Activated CD4-positive, alpha-beta memory T cell treated with anti-CD3 and anti-CD28 coated beads, Interleukin-2, amount 10 ng/mL, durations not matched to agents 7 days and 5 days (primary cell): ENCODE data around the gene TIAM1. TPM values are rescaled to one million over a fixed set of nuclear protein-coding genes. Genes with fewer than 3 reads are reported as not detected.

Experiments used
- CTCF ChIA-PET: fragments of 350-600 bp; sonication (Branson Sonifier 250); formaldehyde crosslinking; loops from one replicate; lab custom pipeline; 2021; ENCODE audit warnings: antibody characterized with exemption, inconsistent platforms; lab: Charles Lee
- POLR2A ChIA-PET: fragments of 350-600 bp; sonication (Branson Sonifier 250); formaldehyde crosslinking; loops from one replicate; lab custom pipeline; 2021; ENCODE audit warnings: antibody characterized with exemption; lab: Charles Lee
- DNase-seq: peaks from one replicate; pipeline ENCODE4 v3.0.0-alpha.2; 2020
- H3K27ac Mint-ChIP-seq: one replicate; pipeline ENCODE4 v1.8.0; 2021; ENCODE audit warnings: mild to moderate bottlenecking, mixed read lengths
- H3K27me3 Mint-ChIP-seq: one replicate; pipeline ENCODE4 v1.8.0; 2021; ENCODE audit warnings: mixed read lengths
- H3K36me3 Mint-ChIP-seq: one replicate; pipeline ENCODE4 v1.8.0; 2021; ENCODE audit warnings: low read depth, mixed read lengths
- H3K4me1 Mint-ChIP-seq: one replicate; pipeline ENCODE4 v1.8.0; 2021; ENCODE audit warnings: mixed read lengths
- H3K4me3 Mint-ChIP-seq: one replicate; pipeline ENCODE4 v1.8.0; 2021; ENCODE audit warnings: mild to moderate bottlenecking, mixed read lengths
- H3K9me3 Mint-ChIP-seq: one replicate; pipeline ENCODE4 v1.8.0; 2021; ENCODE audit warnings: mixed read lengths
- total RNA-seq, 2 experiments: library from RNA; stranded (reverse); gene quantifications; one replicate each; pipeline ENCODE4 v1.2.3, GENCODE V29; 2021

TIAM1 gene
- total RNA-seq, 2 experiments from 2014 or later: 57.6 to 60.6 TPM

DNA sequence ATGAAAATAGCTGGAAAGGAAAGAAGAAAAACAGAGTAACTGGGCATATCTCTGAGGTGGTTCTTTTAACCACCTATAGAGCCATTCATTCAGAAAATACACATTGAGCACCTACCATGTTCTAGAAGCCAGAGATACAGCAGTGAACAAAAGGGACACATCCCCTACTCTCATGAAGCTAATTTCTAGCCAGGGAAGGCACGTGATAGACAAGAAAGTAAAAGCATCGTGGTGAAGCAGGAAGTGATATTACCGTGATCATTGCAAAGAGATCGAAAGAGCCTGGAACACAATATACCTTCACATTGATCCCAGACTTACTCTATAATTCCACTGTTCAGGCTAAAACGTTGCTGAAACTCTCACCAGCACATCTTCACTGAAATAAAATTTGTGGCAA lies 76.0 kb downstream of the TIAM1 start:
- Mint-ChIP-seq H3K4me1 (peaks cover 30% of the 10 kb centered on the region), H3K36me3 (peaks cover 56% of the 10 kb centered on the region), H3K27ac (no peak overlapping the region), H3K27me3 (no peaks in the 10 kb centered on the region), H3K4me3 (no peak overlapping the region), H3K9me3 (no peaks in the 10 kb centered on the region)
- DNase-seq: no peak
- ChIA-PET POLR2A (no interaction called here), CTCF (interaction anchor here (1.0 kb wide), 1 partner anchor 16 kb away, joined by 3 read pairs; no protein-coding TSS in a partner anchor)

DNA sequence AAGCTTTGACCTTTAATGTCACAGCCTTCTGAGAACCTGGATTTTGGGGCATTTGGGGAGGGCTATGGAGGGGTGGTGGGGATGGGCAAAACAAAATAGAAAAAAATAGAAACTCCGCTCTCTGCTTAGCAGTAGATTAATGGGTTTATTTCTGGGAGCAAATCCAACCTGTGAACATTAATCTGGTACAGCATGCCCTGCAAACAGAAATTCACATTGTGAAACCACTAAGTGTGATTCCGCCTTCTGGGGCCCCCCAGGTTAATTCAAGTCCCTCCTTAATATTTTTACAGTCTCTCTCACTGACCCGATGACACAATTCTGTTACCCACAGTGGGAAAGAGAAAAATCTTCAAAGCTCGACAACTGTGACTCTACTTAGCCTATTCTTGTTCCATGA lies 76.4 kb downstream of the TIAM1 start:
- no peaks in the 10 kb centered on the region for H3K9me3 Mint-ChIP-seq
- peaks cover 55% of the 10 kb centered on the region for H3K36me3 Mint-ChIP-seq
- DNase-seq: no peak
- H3K27ac Mint-ChIP-seq: no peak overlapping the region
- ChIA-PET CTCF (no interaction called here), POLR2A (no interaction called here)
- H3K27me3 Mint-ChIP-seq: no peaks in the 10 kb centered on the region
- H3K4me1 Mint-ChIP-seq: peaks cover 27% of the 10 kb centered on the region
- H3K4me3 Mint-ChIP-seq: no peak overlapping the region

DNA sequence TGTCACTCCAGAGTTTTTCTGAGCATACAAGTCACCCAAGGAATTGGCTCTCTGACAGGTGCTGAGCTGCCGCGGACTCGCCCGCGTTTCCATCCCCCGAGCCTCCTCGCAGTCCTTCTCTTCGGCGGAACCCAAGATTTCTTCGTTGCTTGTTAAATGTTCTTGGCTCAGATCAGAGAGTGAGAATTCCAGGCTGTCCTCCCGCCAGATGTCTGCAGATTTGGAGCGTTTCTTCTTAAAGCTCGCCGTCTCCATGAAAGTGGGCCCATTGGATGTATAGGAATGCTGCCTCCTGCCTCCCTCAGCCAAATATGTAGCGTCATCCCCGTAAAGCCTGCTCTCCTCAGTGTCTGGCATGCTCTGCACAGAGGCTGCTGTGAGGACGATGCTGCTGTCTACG lies 77.8 kb downstream of the TIAM1 start:
- peaks cover 51% of the 10 kb centered on the region for H3K36me3 Mint-ChIP-seq

DNA sequence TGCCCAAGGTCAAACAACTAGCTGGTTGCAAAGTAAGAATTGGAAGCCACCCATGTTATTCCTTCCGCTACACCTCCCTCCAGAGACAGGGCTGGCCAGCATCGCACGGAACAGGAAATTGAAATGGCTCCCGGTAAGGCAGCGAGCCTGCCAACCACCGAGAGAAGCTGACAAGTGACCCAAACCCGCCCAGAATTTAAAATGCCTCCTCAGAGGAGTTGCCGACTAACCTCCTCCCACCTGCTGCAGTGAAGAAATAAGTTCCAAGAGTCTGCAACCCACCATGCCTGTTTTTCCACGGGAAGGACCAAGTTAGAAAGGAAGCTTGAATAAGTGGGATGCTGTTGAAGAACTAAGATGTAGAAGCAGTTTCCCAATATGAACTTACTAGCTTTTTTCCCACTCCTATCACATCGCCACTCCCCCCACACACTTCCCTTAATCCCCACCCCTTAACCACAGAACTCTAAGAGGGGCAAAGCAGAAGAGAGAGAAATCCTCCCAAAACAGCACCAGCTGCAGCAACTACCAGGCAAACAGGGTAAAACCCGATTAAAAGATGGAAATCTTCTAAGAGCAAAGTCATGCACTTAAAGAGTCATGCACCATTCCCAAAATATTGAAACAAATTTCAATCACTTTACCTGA lies 78.6 kb downstream of the TIAM1 start:
- ChIA-PET POLR2A (no interaction called here), CTCF (interaction anchor here (0.6 to 1.1 kb wide), 2 partner anchors 197 to 316 kb away, joined by 3 to 6 read pairs; no protein-coding TSS in a partner anchor)
- Mint-ChIP-seq H3K36me3 (peaks cover 46% of the 10 kb centered on the region), H3K9me3 (no peaks in the 10 kb centered on the region), H3K4me1 (peaks cover 24% of the 10 kb centered on the region), H3K27ac (no peak overlapping the region), H3K4me3 (no peak overlapping the region), H3K27me3 (no peaks in the 10 kb centered on the region)
- DNase-seq: no peak

More for the DNA sequence above, 77.8 kb downstream of the TIAM1 start:
- no peak overlapping the region for H3K27ac Mint-ChIP-seq
- H3K4me3 Mint-ChIP-seq: no peak overlapping the region
- H3K27me3 Mint-ChIP-seq: no peaks in the 10 kb centered on the region
- CTCF ChIA-PET: interaction anchor here (1.1 kb wide), 1 partner anchor 315 kb away, joined by 3 read pairs; no protein-coding TSS in a partner anchor
- H3K9me3 Mint-ChIP-seq: no peaks in the 10 kb centered on the region
- no peak for DNase-seq
- peaks cover 20% of the 10 kb centered on the region for H3K4me1 Mint-ChIP-seq
- POLR2A ChIA-PET: no interaction called here

DNA sequence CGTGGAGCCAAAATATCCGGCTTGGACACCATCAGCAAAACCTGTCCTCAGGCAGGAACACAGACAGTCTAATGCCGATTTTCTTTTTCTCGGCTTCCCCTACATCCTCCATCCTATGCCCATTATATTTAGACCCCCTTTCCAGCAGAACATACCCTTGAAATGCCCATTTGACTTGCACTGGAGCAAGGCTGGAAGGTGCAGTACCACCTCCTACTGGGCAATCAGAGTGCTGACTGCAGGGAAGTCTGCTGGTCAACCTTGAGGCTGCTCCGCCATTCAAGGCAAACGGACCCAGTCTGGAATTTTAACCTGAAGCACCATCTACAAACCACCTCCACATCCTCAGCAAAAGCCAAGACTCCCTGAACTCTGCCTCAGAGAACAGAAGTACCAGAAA lies 79.5 kb downstream of the TIAM1 start:
- DNase-seq: no peak
- Mint-ChIP-seq H3K27me3 (no peaks in the 10 kb centered on the region), H3K27ac (no peak overlapping the region), H3K36me3 (peaks cover 42% of the 10 kb centered on the region), H3K4me3 (no peak overlapping the region), H3K4me1 (peaks cover 24% of the 10 kb centered on the region), H3K9me3 (no peaks in the 10 kb centered on the region)
- ChIA-PET POLR2A (no interaction called here), CTCF (interaction anchor here (0.6 kb wide), 1 partner anchor 198 kb away, joined by 6 read pairs; no protein-coding TSS in a partner anchor)

DNA sequence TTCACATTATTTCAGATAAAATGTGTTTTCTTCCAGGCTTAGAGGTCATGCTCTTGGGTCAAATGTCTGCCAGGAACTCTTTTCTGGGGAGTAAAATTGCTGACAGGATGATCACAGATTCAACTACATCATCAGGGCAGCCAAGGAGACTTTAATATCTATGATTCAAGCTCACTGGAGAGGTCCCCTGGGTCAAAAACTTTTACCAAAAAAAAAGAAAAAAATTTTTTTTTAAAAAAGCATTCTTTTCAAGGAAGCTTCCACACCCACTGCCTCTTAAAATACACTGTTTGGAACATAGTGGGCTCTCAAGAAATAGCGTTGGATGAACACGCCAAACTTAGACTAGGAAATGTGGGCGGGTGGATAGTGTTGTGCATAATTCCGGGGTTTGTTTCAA lies 81.3 kb downstream of the TIAM1 start:
- Mint-ChIP-seq H3K4me1 (peaks cover 16% of the 10 kb centered on the region), H3K36me3 (peaks cover 38% of the 10 kb centered on the region), H3K9me3 (no peaks in the 10 kb centered on the region), H3K27ac (no peak overlapping the region), H3K4me3 (no peak overlapping the region), H3K27me3 (no peaks in the 10 kb centered on the region)
- CTCF ChIA-PET: no interaction called here
- POLR2A ChIA-PET: no interaction called here
- DNase-seq: no peak

DNA sequence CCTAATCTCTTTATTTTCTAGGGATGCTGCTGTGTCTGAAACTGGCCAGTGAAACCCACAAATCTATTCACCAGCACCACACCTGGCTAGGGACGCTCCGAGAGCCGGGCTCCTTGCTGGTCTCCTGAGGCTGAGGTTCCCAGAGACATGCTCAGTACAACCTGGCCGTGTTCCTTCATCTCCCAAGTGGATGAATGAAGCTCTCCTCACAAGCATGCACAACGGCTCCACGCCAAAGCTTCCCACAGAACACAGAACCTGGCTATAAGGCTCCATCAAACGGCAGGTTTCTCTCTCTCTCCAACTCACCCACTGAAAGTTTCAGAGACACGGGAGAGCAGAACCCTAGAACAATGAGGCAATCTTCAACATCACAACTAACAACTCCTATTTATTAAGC lies 82.3 kb downstream of the TIAM1 start:
- Mint-ChIP-seq H3K36me3 (peaks cover 32% of the 10 kb centered on the region), H3K4me3 (no peak overlapping the region), H3K27ac (no peak overlapping the region), H3K27me3 (no peaks in the 10 kb centered on the region), H3K4me1 (peaks cover 16% of the 10 kb centered on the region), H3K9me3 (no peaks in the 10 kb centered on the region)
- DNase-seq: no peak
- ChIA-PET CTCF (no interaction called here), POLR2A (no interaction called here)

DNA sequence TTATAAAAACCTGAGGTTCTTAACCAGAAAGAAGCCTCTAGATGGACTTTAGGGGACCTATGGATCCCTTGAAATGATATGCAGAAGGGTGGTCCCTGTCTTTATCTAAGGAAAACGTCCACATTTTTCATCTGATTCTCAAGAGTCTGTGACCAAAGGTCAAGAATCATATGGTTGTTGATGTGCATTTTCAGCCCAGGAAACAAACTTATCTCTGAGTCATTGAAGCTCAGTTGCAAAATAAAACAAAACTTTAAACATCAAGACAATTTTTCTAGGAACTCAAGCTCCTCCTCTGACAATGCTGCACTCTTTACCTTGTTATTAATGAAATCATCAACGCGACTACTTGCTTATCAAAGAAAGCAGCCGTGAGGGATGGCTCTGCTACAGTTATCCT lies 83.3 kb downstream of the TIAM1 start:
- Mint-ChIP-seq H3K9me3 (no peaks in the 10 kb centered on the region), H3K27me3 (no peaks in the 10 kb centered on the region), H3K4me1 (peaks cover 10% of the 10 kb centered on the region), H3K36me3 (peaks cover 22% of the 10 kb centered on the region), H3K4me3 (no peak overlapping the region), H3K27ac (no peak overlapping the region)
- POLR2A ChIA-PET: no interaction called here
- CTCF ChIA-PET: interaction anchor here (0.8 kb wide), 1 partner anchor 1512 kb away, joined by 3 read pairs; no protein-coding TSS in a partner anchor
- DNase-seq: no peak

DNA sequence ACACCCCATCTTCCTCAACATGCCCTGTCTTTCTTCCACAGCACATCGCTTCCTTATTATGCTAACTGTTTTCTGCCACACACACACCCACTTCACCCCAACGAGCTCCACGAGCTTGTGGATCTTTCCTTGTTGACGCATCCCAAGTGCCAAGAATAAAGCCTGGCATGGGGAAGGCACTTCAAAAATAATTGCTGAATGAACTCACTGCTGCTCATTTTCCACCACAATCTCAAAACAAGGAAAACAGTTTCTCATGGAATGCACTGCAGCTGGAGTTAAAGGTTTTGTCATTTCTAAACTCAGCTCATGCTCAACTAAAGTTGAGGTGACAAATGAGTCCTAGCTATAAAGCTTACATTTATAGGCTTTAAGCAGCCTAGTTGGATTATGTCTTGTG lies 86.0 kb downstream of the TIAM1 start:
- no peak overlapping the region for H3K27ac Mint-ChIP-seq

DNA sequence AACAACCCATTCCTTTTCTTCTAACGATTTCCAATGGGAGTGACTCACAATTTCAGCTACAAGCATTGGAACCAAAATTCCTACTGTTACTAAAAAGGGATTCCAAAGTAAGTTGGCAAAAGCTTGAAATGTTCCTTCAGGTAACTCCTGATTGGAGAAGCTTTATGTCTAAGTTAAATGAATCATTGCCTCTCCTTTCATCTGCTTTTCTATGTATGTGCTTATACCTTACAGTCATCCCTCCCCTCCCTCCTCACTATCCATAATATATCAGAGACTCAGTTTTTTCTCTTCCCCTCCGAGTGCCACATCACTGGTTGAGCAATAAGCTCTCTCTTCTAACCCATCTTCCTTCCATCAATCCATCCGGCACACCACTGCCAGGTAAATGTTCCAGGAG lies 86.8 kb downstream of the TIAM1 start:
- POLR2A ChIA-PET: no interaction called here
- Mint-ChIP-seq H3K9me3 (no peaks in the 10 kb centered on the region), H3K27me3 (no peaks in the 10 kb centered on the region), H3K36me3 (peaks cover 2% of the 10 kb centered on the region), H3K27ac (no peak overlapping the region), H3K4me3 (no peak overlapping the region), H3K4me1 (peaks cover 4% of the 10 kb centered on the region)
- CTCF ChIA-PET: interaction anchor here (1.2 kb wide), 1 partner anchor 107 kb away, joined by 3 read pairs; no protein-coding TSS in a partner anchor
- no peak for DNase-seq

More for the DNA sequence above, 86.0 kb downstream of the TIAM1 start:
- no peak for DNase-seq
- Mint-ChIP-seq H3K9me3 (no peaks in the 10 kb centered on the region), H3K36me3 (peaks cover 2% of the 10 kb centered on the region), H3K4me3 (no peak overlapping the region), H3K4me1 (peaks cover 4% of the 10 kb centered on the region), H3K27me3 (no peaks in the 10 kb centered on the region)
- POLR2A ChIA-PET: no interaction called here
- CTCF ChIA-PET: interaction anchor here (1.2 kb wide), 1 partner anchor 106 kb away, joined by 3 read pairs; no protein-coding TSS in a partner anchor

DNA sequence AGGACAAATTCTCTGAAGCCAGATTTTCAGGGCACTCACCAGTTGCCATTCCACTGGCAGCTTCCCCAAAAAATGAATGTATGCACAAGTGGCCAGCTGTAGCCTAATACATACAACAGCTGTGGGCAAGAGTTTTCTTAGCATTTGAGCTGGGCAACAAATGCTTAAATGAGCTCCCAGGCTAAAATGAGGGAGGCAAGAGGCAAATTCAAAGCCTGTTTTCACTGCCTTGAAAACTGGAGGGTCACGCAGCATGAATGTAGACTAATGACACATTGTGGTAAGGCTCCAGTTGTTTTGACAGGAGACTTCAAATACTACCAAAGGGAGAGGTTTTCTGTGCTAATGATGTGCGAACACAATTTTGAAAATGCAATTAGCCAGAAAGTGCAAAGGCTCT lies 88.2 kb downstream of the TIAM1 start:
- no peaks in the 10 kb centered on the region for H3K27me3 Mint-ChIP-seq
- H3K4me1 Mint-ChIP-seq: peaks cover 2% of the 10 kb centered on the region
- H3K9me3 Mint-ChIP-seq: no peaks in the 10 kb centered on the region
- CTCF ChIA-PET: interaction anchor here (0.6 kb wide), 1 partner anchor 41 kb away, joined by 3 read pairs; no protein-coding TSS in a partner anchor
- peaks cover 2% of the 10 kb centered on the region for H3K36me3 Mint-ChIP-seq
- no peak overlapping the region for H3K4me3 Mint-ChIP-seq
- H3K27ac Mint-ChIP-seq: no peak overlapping the region
- POLR2A ChIA-PET: no interaction called here
- no peak for DNase-seq

DNA sequence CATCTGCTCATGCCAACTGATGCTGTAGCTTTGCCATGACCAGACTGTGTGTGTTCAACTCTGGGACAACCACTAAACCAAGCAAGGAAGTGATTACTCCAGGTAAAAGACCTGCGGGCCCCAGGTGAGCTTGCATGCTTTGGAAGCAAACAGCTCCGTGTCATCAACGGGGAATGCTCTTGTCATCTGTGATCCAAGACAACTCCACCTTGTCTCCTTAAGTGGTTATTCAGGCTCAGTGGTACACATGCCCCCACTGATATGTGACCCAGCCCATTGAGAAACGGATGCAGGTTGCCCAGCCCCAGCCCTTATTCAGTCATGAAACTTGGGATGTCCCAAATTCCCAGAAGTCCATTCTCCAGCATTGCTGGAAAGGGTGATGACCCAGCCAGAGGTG lies 89.0 kb downstream of the TIAM1 start:
- Mint-ChIP-seq H3K4me3 (no peak overlapping the region), H3K36me3 (peaks cover 8% of the 10 kb centered on the region), H3K9me3 (no peaks in the 10 kb centered on the region), H3K27me3 (no peaks in the 10 kb centered on the region), H3K4me1 (no peaks in the 10 kb centered on the region), H3K27ac (no peak overlapping the region)
- ChIA-PET POLR2A (no interaction called here), CTCF (no interaction called here)
- no peak for DNase-seq

DNA sequence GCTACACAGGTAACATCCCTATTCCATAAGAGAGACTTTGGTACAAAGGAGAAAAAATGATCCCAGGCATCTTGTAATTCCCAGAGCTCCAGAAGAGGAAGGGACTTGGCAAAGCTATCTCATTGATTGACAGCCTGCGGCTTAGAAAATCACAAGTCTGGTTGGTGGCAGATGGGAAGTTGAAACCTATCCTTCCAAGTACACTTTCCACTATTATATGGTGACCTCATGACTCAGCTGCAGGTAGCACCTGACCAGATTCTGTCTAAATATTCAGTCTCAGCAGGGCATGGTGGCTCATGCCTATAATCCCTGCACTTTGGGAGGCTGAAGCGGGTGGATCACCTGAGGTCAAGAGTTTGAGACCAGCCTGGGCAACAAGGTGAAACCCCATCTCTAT lies 89.9 kb downstream of the TIAM1 start:
- Mint-ChIP-seq H3K4me1 (no peaks in the 10 kb centered on the region), H3K9me3 (no peaks in the 10 kb centered on the region), H3K27me3 (no peaks in the 10 kb centered on the region), H3K4me3 (no peak overlapping the region), H3K36me3 (peaks cover 8% of the 10 kb centered on the region), H3K27ac (no peak overlapping the region)
- ChIA-PET CTCF (interaction anchor here (1.1 kb wide), 1 partner anchor 326 kb away, joined by 3 read pairs; no protein-coding TSS in a partner anchor), POLR2A (no interaction called here)
- no peak for DNase-seq
